ENCODE measurements around the gene DENND6A.

DNA sequence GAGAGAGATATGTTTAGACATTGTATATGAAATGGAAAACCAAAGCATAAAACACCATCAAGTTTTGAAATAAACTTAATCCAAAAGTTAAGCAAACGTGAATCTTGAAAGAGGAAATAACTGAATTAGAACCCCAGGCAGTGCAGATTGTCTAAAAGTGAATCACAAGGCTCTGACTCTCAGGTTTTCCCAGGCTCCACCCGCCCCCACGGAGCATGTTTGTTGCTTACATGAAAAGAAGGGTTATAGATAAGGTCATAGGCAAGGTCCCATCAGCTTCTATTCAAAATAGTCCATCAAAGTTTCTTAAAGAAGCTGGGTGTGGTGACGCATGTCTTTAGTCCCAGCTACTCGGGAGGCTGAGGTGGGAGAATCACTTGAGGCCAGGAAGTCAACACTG, 34.2 kb upstream of the DENND6A start:
- TF ChIP-seq, protein P1, sequence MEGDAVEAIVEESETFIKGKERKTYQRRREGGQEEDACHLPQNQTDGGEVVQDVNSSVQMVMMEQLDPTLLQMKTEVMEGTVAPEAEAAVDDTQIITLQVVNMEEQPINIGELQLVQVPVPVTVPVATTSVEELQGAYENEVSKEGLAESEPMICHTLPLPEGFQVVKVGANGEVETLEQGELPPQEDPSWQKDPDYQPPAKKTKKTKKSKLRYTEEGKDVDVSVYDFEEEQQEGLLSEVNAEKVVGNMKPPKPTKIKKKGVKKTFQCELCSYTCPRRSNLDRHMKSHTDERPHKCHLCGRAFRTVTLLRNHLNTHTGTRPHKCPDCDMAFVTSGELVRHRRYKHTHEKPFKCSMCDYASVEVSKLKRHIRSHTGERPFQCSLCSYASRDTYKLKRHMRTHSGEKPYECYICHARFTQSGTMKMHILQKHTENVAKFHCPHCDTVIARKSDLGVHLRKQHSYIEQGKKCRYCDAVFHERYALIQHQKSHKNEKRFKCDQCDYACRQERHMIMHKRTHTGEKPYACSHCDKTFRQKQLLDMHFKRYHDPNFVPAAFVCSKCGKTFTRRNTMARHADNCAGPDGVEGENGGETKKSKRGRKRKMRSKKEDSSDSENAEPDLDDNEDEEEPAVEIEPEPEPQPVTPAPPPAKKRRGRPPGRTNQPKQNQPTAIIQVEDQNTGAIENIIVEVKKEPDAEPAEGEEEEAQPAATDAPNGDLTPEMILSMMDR (IDR thresholded peaks at IDR 0.05) = no peak
- no peak for TF ChIP-seq POLR2A (IDR thresholded peaks at IDR 0.05)

Measured in adrenal gland (tissue), 5 donors.